Measurements from ENCODE around the gene KLK6. TPM values are rescaled to one million over a fixed set of nuclear protein-coding genes. Genes with fewer than 3 reads are reported as not detected.

The KLK6 gene
- polyA plus RNA-seq, 3 donors: not detected

GRCh38 chr19:50981587-50982146 lies 12.3 kb upstream of the KLK6 start:
- peaks cover 31 to 50% (median 32%) of the 10 kb centered on the region in 3 donors for H3K27me3 Mint-ChIP-seq (ENCODE audit: low read depth in 3 of 3)
- TF ChIP-seq, protein P1, sequence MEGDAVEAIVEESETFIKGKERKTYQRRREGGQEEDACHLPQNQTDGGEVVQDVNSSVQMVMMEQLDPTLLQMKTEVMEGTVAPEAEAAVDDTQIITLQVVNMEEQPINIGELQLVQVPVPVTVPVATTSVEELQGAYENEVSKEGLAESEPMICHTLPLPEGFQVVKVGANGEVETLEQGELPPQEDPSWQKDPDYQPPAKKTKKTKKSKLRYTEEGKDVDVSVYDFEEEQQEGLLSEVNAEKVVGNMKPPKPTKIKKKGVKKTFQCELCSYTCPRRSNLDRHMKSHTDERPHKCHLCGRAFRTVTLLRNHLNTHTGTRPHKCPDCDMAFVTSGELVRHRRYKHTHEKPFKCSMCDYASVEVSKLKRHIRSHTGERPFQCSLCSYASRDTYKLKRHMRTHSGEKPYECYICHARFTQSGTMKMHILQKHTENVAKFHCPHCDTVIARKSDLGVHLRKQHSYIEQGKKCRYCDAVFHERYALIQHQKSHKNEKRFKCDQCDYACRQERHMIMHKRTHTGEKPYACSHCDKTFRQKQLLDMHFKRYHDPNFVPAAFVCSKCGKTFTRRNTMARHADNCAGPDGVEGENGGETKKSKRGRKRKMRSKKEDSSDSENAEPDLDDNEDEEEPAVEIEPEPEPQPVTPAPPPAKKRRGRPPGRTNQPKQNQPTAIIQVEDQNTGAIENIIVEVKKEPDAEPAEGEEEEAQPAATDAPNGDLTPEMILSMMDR (IDR thresholded peaks at IDR 0.05): no peak
- no peaks in the 10 kb centered on the region for H3K4me1 Mint-ChIP-seq
- WGBS (ENCODE audit: insufficient coverage): 66% methylated on average over 10 of the region's 11 CpGs
- H3K4me2 ChIP-seq (replicated peaks; ENCODE audit: extremely low read depth, low read length, poor library complexity, severe bottlenecking): no peak overlapping the region
- no peaks in the 10 kb centered on the region for H3K36me3 ChIP-seq (replicated peaks in 1 of 2; ENCODE audit: control insufficient read depth in 1 of 2, insufficient read depth in 2 of 2, low read length in 2 of 2)
- no peak overlapping the region for H3K4me3 ChIP-seq (replicated peaks in 1 of 3; ENCODE audit: low read depth in 2 of 3, low read length in 3 of 3)
- H2AFZ ChIP-seq (ENCODE audit: insufficient read depth, low read depth, low read length, poor library complexity, severe bottlenecking): no peak overlapping the region
- peak overlapping the region in 1 of 7 donors; percentile 69 for H3K27ac Mint-ChIP-seq
- no peak overlapping the region for H3K9ac ChIP-seq (ENCODE audit: insufficient read depth, low read length, poor library complexity, severe bottlenecking)
- no peaks in the 10 kb centered on the region for H3K4me1 ChIP-seq (ENCODE audit: control insufficient read depth in 1 of 2, insufficient read depth in 2 of 2, low read length in 2 of 2)
- intact Hi-C loops (cut with micrococcal nuclease): no loop called here
- H3K9me3 ChIP-seq (replicated peaks in 1 of 2; ENCODE audit: control insufficient read depth in 1 of 2, insufficient read depth in 1 of 2, low read length in 2 of 2): no peaks in the 10 kb centered on the region
- H3K79me2 ChIP-seq (ENCODE audit: insufficient read depth, low read length): no peaks in the 10 kb centered on the region
- no peak overlapping the region for H3K27ac ChIP-seq (ENCODE audit: low read depth in 1 of 2, low read length in 2 of 2)
- peaks cover 0 to 7% of the 10 kb centered on the region in 2 donors for H3K27me3 ChIP-seq (ENCODE audit: control insufficient read depth in 2 of 2, insufficient read depth in 2 of 2, low read length in 2 of 2)
- no peaks in the 10 kb centered on the region for H4K20me1 ChIP-seq (ENCODE audit: insufficient read depth, low read length)
- H3K9me3 Mint-ChIP-seq: peaks cover 0 to 9% (median 2%) of the 10 kb centered on the region in 7 donors
- no peak overlapping the region for H3K4me3 Mint-ChIP-seq
- no peaks in the 10 kb centered on the region for H3K36me3 Mint-ChIP-seq
- DNase-seq: no peak

GRCh38 chr19:50980208-50980607 lies 10.8 kb upstream of the KLK6 start:
- no peaks in the 10 kb centered on the region for H3K36me3 ChIP-seq (replicated peaks in 1 of 2; ENCODE audit: control insufficient read depth in 1 of 2, insufficient read depth in 2 of 2, low read length in 2 of 2)

More at GRCh38 chr19:50980208-50980607, 10.8 kb upstream of the KLK6 start:
- Mint-ChIP-seq H3K27me3 (ENCODE audit: low read depth in 3 of 3) (peaks cover 24 to 45% (median 25%) of the 10 kb centered on the region in 3 donors), H3K4me1 (no peaks in the 10 kb centered on the region), H3K36me3 (no peaks in the 10 kb centered on the region), H3K4me3 (no peak overlapping the region), H3K9me3 (peaks cover 0 to 5% (median 1%) of the 10 kb centered on the region in 7 donors), H3K27ac (no peak overlapping the region)
- peaks cover 0 to 7% of the 10 kb centered on the region in 2 donors for H3K27me3 ChIP-seq (ENCODE audit: control insufficient read depth in 2 of 2, insufficient read depth in 2 of 2, low read length in 2 of 2)
- intact Hi-C loops (cut with micrococcal nuclease): no loop called here
- TF ChIP-seq, protein P1 (IDR thresholded peaks at IDR 0.05): no peak
- no peak for DNase-seq
- H3K4me2 ChIP-seq (replicated peaks; ENCODE audit: extremely low read depth, low read length, poor library complexity, severe bottlenecking): no peak overlapping the region
- H3K79me2 ChIP-seq (ENCODE audit: insufficient read depth, low read length): no peaks in the 10 kb centered on the region
- 81% methylated on average over 13 of the region's 13 CpGs for WGBS (ENCODE audit: insufficient coverage)
- no peaks in the 10 kb centered on the region for H3K4me1 ChIP-seq (ENCODE audit: control insufficient read depth in 1 of 2, insufficient read depth in 2 of 2, low read length in 2 of 2)
- no peaks in the 10 kb centered on the region for H3K9me3 ChIP-seq (replicated peaks in 1 of 2; ENCODE audit: control insufficient read depth in 1 of 2, insufficient read depth in 1 of 2, low read length in 2 of 2)
- no peak overlapping the region for H3K27ac ChIP-seq (ENCODE audit: low read depth in 1 of 2, low read length in 2 of 2)
- H3K4me3 ChIP-seq (replicated peaks in 1 of 3; ENCODE audit: low read depth in 2 of 3, low read length in 3 of 3): no peak overlapping the region
- no peak overlapping the region for H2AFZ ChIP-seq (ENCODE audit: insufficient read depth, low read depth, low read length, poor library complexity, severe bottlenecking)
- H4K20me1 ChIP-seq (ENCODE audit: insufficient read depth, low read length): no peaks in the 10 kb centered on the region
- no peak overlapping the region for H3K9ac ChIP-seq (ENCODE audit: insufficient read depth, low read length, poor library complexity, severe bottlenecking)
